Endothelial cell of umbilical vein (primary cell): ENCODE results near the gene PRM3. TPM values are rescaled to one million over a fixed set of nuclear protein-coding genes. Genes with fewer than 3 reads are reported as not detected.

Experiments
- BruUV-seq: library from RNA; stranded (reverse); fragments of 400-500 nt; replicated peaks from 2 replicates; lab custom pipeline; 2021; lab: Mats Ljungman, UMichigan
- CTCF ChIA-PET: fragments of 300-600, 350-600 bp; sonication (Branson Sonifier 250); formaldehyde crosslinking; loops from one replicate; lab custom pipeline; 2021; ENCODE audit warnings: antibody characterized with exemption, inconsistent platforms; lab: Charles Lee
- POLR2A ChIA-PET: fragments of 300-600, 350-600 bp; sonication (Branson Sonifier 250); formaldehyde crosslinking; loops from one replicate; lab custom pipeline; 2021; ENCODE audit warnings: antibody characterized with exemption, inconsistent platforms; lab: Charles Lee
- DNase-seq: peaks from one replicate; pipeline ENCODE4 v3.0.0-alpha.2; 2011; ENCODE audit warnings: low read depth, low spot score
- FAIRE-seq: peaks from 2 replicates; lab custom pipeline; 2011; peaks lifted over from hg19 to GRCh38; lab: Jason Lieb, UNC
- H2AFZ ChIP-seq: 2 replicates; pipeline ENCODE4 v1.6.0; 2012; ENCODE audit warnings: low read depth, low read length, control low read depth, inconsistent platforms
- H3K27ac ChIP-seq: 2 replicates; pipeline ENCODE4 v1.5.1; 2011; ENCODE audit warnings: low read depth, mild to moderate bottlenecking, control low read depth, low read length, moderate library complexity; ENCODE audit not compliant: insufficient read depth
- H3K27me3 ChIP-seq, 2 experiments: 2 replicates each; pipeline versions ENCODE4 v1.6.0 to v1.6.1; 2011; ENCODE audit warnings: low read length in 2 of 2, mixed read lengths in 1 of 2; ENCODE audit not compliant: control insufficient read depth in 2 of 2, insufficient read depth in 2 of 2
- H3K36me3 ChIP-seq, 2 experiments: 2 replicates in 1 of 2; 3 replicates in 1 of 2; pipeline ENCODE4 v1.5.1; 2011; ENCODE audit warnings: low read length in 2 of 2, mild to moderate bottlenecking in 1 of 2, moderate library complexity in 1 of 2; ENCODE audit not compliant: control insufficient read depth in 2 of 2, insufficient read depth in 2 of 2; ENCODE audit errors: extremely low read depth in 1 of 2
- H3K4me1 ChIP-seq: 3 replicates; pipeline ENCODE4 v1.5.1; 2011; ENCODE audit warnings: mild to moderate bottlenecking, low read length; ENCODE audit not compliant: control insufficient read depth, insufficient read depth; ENCODE audit errors: extremely low read depth
- H3K4me2 ChIP-seq: 2 replicates; pipeline ENCODE4 v1.6.1; 2011; ENCODE audit warnings: low read length, control low read depth, mixed read lengths; ENCODE audit not compliant: insufficient read depth
- H3K4me3 ChIP-seq, 3 experiments: fragments of 200-600 bp in 1 of 3; sonication (generic), shearing (Covaris generic) in 1 of 3; replicated peaks in 1 of 3; 2 replicates each; pipeline ENCODE4 v1.5.1; 2011 to 2016; ENCODE audit warnings: control low read depth in 3 of 3, low read length in 3 of 3, mild to moderate bottlenecking in 2 of 3, inconsistent platforms in 1 of 3, low read depth in 1 of 3, moderate library complexity in 1 of 3; ENCODE audit not compliant: insufficient read depth in 1 of 3
- H3K79me2 ChIP-seq: 2 replicates; pipeline ENCODE4 v1.6.0; 2012; ENCODE audit warnings: low read length, inconsistent platforms; ENCODE audit not compliant: control insufficient read depth, insufficient read depth
- H3K9ac ChIP-seq: replicated peaks from 2 replicates; pipeline ENCODE3; 2011; ENCODE audit warnings: low read length, control low read depth; ENCODE audit not compliant: insufficient read depth; ENCODE audit errors: extremely low read depth
- H3K9me1 ChIP-seq: replicated peaks from 3 replicates; pipeline ENCODE4 v1.6.0; 2011; ENCODE audit warnings: mild to moderate bottlenecking, low read length; ENCODE audit not compliant: control insufficient read depth, insufficient read depth; ENCODE audit errors: extremely low read depth
- H3K9me3 ChIP-seq: replicated peaks from 2 replicates; pipeline ENCODE4 v1.5.1; 2012; ENCODE audit warnings: low read length, inconsistent platforms; ENCODE audit not compliant: control insufficient read depth, insufficient read depth
- H4K20me1 ChIP-seq: replicated peaks from 2 replicates; pipeline ENCODE3; 2011; ENCODE audit warnings: mild to moderate bottlenecking, low read length; ENCODE audit not compliant: control insufficient read depth, insufficient read depth; ENCODE audit errors: extremely low read depth
- CTCF ChIP-seq, 2 donors: IDR thresholded peaks; 1 replicate in 1 of 2; 2 replicates in 1 of 2; pipeline ENCODE4 v1.5.1; 2011; ENCODE audit warnings: low read length in 2 of 2, mild to moderate bottlenecking in 2 of 2, moderate library complexity in 2 of 2, control low read depth in 1 of 2, inconsistent platforms in 1 of 2, low read depth in 1 of 2; ENCODE audit not compliant: insufficient read depth in 1 of 2; ENCODE audit errors: extremely low read depth in 1 of 2
- FOS ChIP-seq: IDR thresholded peaks from 2 replicates; pipeline ENCODE4 v1.6.1; 2011; ENCODE audit warnings: mild to moderate bottlenecking, low read length, moderate library complexity, borderline replicate concordance; ENCODE audit not compliant: insufficient read depth
- GATA2 ChIP-seq: IDR thresholded peaks from 2 replicates; pipeline ENCODE4 v1.7.0; 2011; ENCODE audit warnings: low read depth, mild to moderate bottlenecking, moderate library complexity, mixed read lengths, low read length; ENCODE audit not compliant: insufficient read length, insufficient read depth
- JUN ChIP-seq: IDR thresholded peaks from 2 replicates; pipeline ENCODE4 v1.6.1; 2011; ENCODE audit warnings: borderline replicate concordance, low read depth; ENCODE audit not compliant: insufficient read length, insufficient read depth
- MYC ChIP-seq: IDR thresholded peaks from one replicate; pipeline ENCODE4 v1.6.1; 2011; ENCODE audit warnings: mild to moderate bottlenecking, low read depth, low read length
- POLR2A ChIP-seq: IDR thresholded peaks from 2 replicates; pipeline ENCODE4 v1.6.1; 2012; ENCODE audit warnings: low read depth, mild to moderate bottlenecking, control low read depth, low read length
- POLR2AphosphoS5 ChIP-seq: IDR thresholded peaks from 2 replicates; pipeline ENCODE4 v1.6.1; 2012; ENCODE audit warnings: low read depth, mild to moderate bottlenecking, control low read depth, low read length, moderate library complexity; ENCODE audit not compliant: insufficient read depth
- dilution Hi-C: fragments of 300-500 bp; cut with MboI; formaldehyde crosslinking; loops from one replicate; pipeline ENCODE4 v1.15.0; 2019; ENCODE audit warnings: low sequenced_read_pairs; ENCODE audit not compliant: extremely low pct_ligation_motif_present
- intact Hi-C: fragments of 100-400 bp; cut with micrococcal nuclease; formaldehyde crosslinking; loops from one replicate; pipeline ENCODE4 v1.10.0; 2022
- polyA plus RNA-seq, 4 experiments: library from polyadenylated mRNA; depleted of rRNA in 3 of 4; stranded (reverse) in 3 of 4; unstranded in 1 of 4; fragments of >200 nt; gene quantifications; 2 replicates each; pipeline versions ENCODE4 v1.2.1 to v1.2.3, GENCODE V29; 2011 to 2012; ENCODE audit warnings: missing spikeins in 1 of 4
- total RNA-seq: library from RNA; stranded (reverse); gene quantifications from 2 replicates; pipeline ENCODE4 v1.2.3, GENCODE V29; 2021

Gene PRM3
- total and polyA plus RNA-seq, 2 donors (not counting 3 experiments of a cell fraction or from before 2014, with no cell fraction given): not detected

GRCh38 chr16:11256661-11257130 is 16.7 kb downstream of the PRM3 start:
- BruUV-seq: TSS peak; percentile 70
- ChIA-PET CTCF (interaction anchor here (0.6 to 8.3 kb wide), 44 partner anchors 9 to 315 kb away, joined by 3 to 347 read pairs (median 6); partner anchors contain the start of genes CLEC16A, DEXI and TNP2), POLR2A (interaction anchor here (0.6 to 2.5 kb wide), 16 partner anchors 45 to 838 kb away, joined by 3 to 22 read pairs (median 4); no protein-coding TSS in a partner anchor)
- FAIRE-seq (no peak), DNase-seq (no peak)
- Histone ChIP-seq H3K9me3 (no peaks in the 10 kb centered on the region), H3K79me2 (no peaks in the 10 kb centered on the region), H3K4me3 (peak overlapping the region; percentile 43 to 89 (median 73)), H3K4me1 (peaks cover 10% of the 10 kb centered on the region), H3K9me1 (no peaks in the 10 kb centered on the region), H3K4me2 (peak overlapping the region; percentile 78), H4K20me1 (no peaks in the 10 kb centered on the region), H3K36me3 (no peaks in the 10 kb centered on the region), H2AFZ (peak overlapping the region; percentile 47), H3K9ac (peak overlapping the region; percentile 76), H3K27me3 (peaks cover 0 to 1% of the 10 kb centered on the region in 2 experiments), H3K27ac (peak overlapping the region; percentile 31)
- dilution Hi-C loops: no loop called here
- no peak for TF ChIP-seq POLR2A
- TF ChIP-seq JUN: no peak
- TF ChIP-seq CTCF (IDR thresholded peaks at IDR 0.05; ENCODE audit: extremely low read depth in 1 of 2, insufficient read depth in 1 of 2, low read depth in 1 of 2, low read length in 2 of 2): no peak
- TF ChIP-seq MYC: no peak
- TF ChIP-seq FOS: no peak
- no peak for TF ChIP-seq POLR2AphosphoS5
- no peak for TF ChIP-seq GATA2
- intact Hi-C loops: loop anchor here (1.0 to 10.0 kb wide), 9 partner anchors 54 to 411 kb away; partner anchors contain the start of gene SNN
